HCT116 (cell line): Measurements from ENCODE around the gene FH.

ENCODE experiments used
- CBX3 ChIP-seq: IDR thresholded peaks from 2 replicates; pipeline ENCODE4 v1.6.1; 2012; ENCODE audit warnings: low read depth
- EGR1 ChIP-seq: IDR thresholded peaks from 2 replicates; pipeline ENCODE4 v1.6.1; 2012; ENCODE audit warnings: low read depth
- EZH2phosphoT487 ChIP-seq: fragments of 200-600 bp; IDR thresholded peaks from 2 replicates; pipeline ENCODE4 v1.6.1; 2018; ENCODE audit warnings: antibody characterized with exemption, borderline replicate concordance
- POLR2A ChIP-seq: IDR thresholded peaks from 2 replicates; pipeline ENCODE4 v1.7.0; 2011; ENCODE audit warnings: borderline replicate concordance; ENCODE audit not compliant: insufficient read depth, insufficient read length; ENCODE audit errors: extremely low read depth
- POLR2AphosphoS5 ChIP-seq: IDR thresholded peaks from 2 replicates; pipeline ENCODE4 v1.6.1; 2011; ENCODE audit warnings: mild to moderate bottlenecking, low read depth, low read length, moderate library complexity
- RAD21 ChIP-seq: IDR thresholded peaks from 2 replicates; pipeline ENCODE4 v1.6.1; 2012; ENCODE audit warnings: low read depth, mild to moderate bottlenecking
- REST ChIP-seq: IDR thresholded peaks from 2 replicates; pipeline ENCODE4 v1.6.1; 2012; ENCODE audit warnings: low read depth
- SP1 ChIP-seq: IDR thresholded peaks from 2 replicates; pipeline ENCODE4 v1.6.1; 2012; ENCODE audit warnings: low read depth
- YY1 ChIP-seq: IDR thresholded peaks from 2 replicates; pipeline ENCODE4 v1.6.1; 2011; ENCODE audit warnings: low read length, low read depth, moderate library complexity, mild to moderate bottlenecking; ENCODE audit not compliant: insufficient replicate concordance; ENCODE audit errors: extremely low read depth
- TF ChIP-seq, protein P1 (sequence below): IDR thresholded peaks from 2 replicates; pipeline ENCODE4 v1.6.1; 2012
- TF ChIP-seq, protein P2 (sequence below), 3 experiments: fragments of 200-600 bp in 1 of 3; sonication (generic) in 1 of 3; IDR thresholded peaks in 2 of 3; conservative IDR thresholded peaks in 1 of 3; 2 replicates each; pipeline ENCODE4 v1.5.1; 2012 to 2017; ENCODE audit warnings: low read depth in 2 of 3, low read length in 2 of 3, antibody characterized with exemption in 1 of 3, borderline replicate concordance in 1 of 3, control low read depth in 1 of 3, mild to moderate bottlenecking in 1 of 3, mixed read lengths in 1 of 3, mixed run types in 1 of 3, moderate library complexity in 1 of 3; ENCODE audit not compliant: insufficient read depth in 1 of 3

- no peak for TF ChIP-seq REST
- TF ChIP-seq POLR2AphosphoS5: no peak
- no peak for TF ChIP-seq EZH2phosphoT487
- TF ChIP-seq RAD21: no peak
- TF ChIP-seq EGR1: no peak
- TF ChIP-seq, protein P1, sequence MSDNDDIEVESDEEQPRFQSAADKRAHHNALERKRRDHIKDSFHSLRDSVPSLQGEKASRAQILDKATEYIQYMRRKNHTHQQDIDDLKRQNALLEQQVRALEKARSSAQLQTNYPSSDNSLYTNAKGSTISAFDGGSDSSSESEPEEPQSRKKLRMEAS: no peak
- no peak for TF ChIP-seq CBX3
- TF ChIP-seq, protein P2, sequence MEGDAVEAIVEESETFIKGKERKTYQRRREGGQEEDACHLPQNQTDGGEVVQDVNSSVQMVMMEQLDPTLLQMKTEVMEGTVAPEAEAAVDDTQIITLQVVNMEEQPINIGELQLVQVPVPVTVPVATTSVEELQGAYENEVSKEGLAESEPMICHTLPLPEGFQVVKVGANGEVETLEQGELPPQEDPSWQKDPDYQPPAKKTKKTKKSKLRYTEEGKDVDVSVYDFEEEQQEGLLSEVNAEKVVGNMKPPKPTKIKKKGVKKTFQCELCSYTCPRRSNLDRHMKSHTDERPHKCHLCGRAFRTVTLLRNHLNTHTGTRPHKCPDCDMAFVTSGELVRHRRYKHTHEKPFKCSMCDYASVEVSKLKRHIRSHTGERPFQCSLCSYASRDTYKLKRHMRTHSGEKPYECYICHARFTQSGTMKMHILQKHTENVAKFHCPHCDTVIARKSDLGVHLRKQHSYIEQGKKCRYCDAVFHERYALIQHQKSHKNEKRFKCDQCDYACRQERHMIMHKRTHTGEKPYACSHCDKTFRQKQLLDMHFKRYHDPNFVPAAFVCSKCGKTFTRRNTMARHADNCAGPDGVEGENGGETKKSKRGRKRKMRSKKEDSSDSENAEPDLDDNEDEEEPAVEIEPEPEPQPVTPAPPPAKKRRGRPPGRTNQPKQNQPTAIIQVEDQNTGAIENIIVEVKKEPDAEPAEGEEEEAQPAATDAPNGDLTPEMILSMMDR (IDR thresholded peaks at IDR 0.05 in 2 of 3, conservative IDR thresholded peaks at IDR 0.05 in 1 of 3; ENCODE audit: borderline replicate concordance in 1 of 3, insufficient read depth in 1 of 3, low read depth in 2 of 3, low read length in 2 of 3): no peak
- no peak for TF ChIP-seq YY1
- no peak for TF ChIP-seq SP1
- no peak for TF ChIP-seq POLR2A
These were observed 16.7 kb upstream of the FH start for GRCh38 chr1:241536304-241536703.
